ENCODE data around the gene ABHD12. TPM values are rescaled to one million over a fixed set of nuclear protein-coding genes. Genes with fewer than 3 reads are reported as not detected.

The ABHD12 gene
- total and polyA plus RNA-seq, 2 experiments from 2014 or later, result 69.5 to 187 TPM

GRCh38 chr20:25376886-25377285 lies 13.7 kb downstream of the ABHD12 start:
- Histone ChIP-seq H3K4me2 (no peak overlapping the region), H3K36me3 (replicated peaks; ENCODE audit: insufficient read depth, low read depth) (no peaks in the 10 kb centered on the region), H3K27ac (no peak overlapping the region), H2AFZ (no peak overlapping the region), H3K4me1 (ENCODE audit: insufficient read depth) (peaks cover 16% of the 10 kb centered on the region), H3K4me3 (no peak overlapping the region), H3K79me2 (peaks cover 95% of the 10 kb centered on the region), H4K20me1 (ENCODE audit: insufficient read depth, poor library complexity, severe bottlenecking) (peaks cover 10% of the 10 kb centered on the region), H3K9me2 (replicated peaks; ENCODE audit: insufficient read depth) (no peaks in the 10 kb centered on the region), H3K27me3 (no peaks in the 10 kb centered on the region), H3K9me3 (ENCODE audit: low read depth) (no peaks in the 10 kb centered on the region)
- DNase-seq (ENCODE audit: low spot score), result no peak
- TF ChIP-seq EZH2 (IDR thresholded peaks at IDR 0.05; ENCODE audit: borderline replicate concordance) (no peak), EZH2phosphoT487 (IDR thresholded peaks at IDR 0.05; ENCODE audit: low read depth, severe bottlenecking, unreplicated experiment) (no peak), CTCF (IDR thresholded peaks at IDR 0.05; ENCODE audit: poor library complexity) (no peak)
- WGBS (ENCODE audit: low lambda C conversion rate, missing lambda C conversion rate), result 96% methylated on average over 2 of the region's 2 CpGs

- peaks cover 16% of the 10 kb centered on the region for H3K4me1 ChIP-seq (ENCODE audit: insufficient read depth)
- no peak overlapping the region for H2AFZ ChIP-seq
- DNase-seq (ENCODE audit: low spot score), result no peak
- H3K4me2 ChIP-seq, result no peak overlapping the region
- H3K9me3 ChIP-seq (ENCODE audit: low read depth), result no peaks in the 10 kb centered on the region
- H3K79me2 ChIP-seq, result peaks cover 95% of the 10 kb centered on the region
- peak overlapping the region; percentile 25 for H3K27ac ChIP-seq
- H3K27me3 ChIP-seq, result no peaks in the 10 kb centered on the region
- TF ChIP-seq CTCF (IDR thresholded peaks at IDR 0.05; ENCODE audit: poor library complexity) (no peak), EZH2 (IDR thresholded peaks at IDR 0.05; ENCODE audit: borderline replicate concordance) (no peak), EZH2phosphoT487 (IDR thresholded peaks at IDR 0.05; ENCODE audit: low read depth, severe bottlenecking, unreplicated experiment) (no peak)
- H3K9me2 ChIP-seq (replicated peaks; ENCODE audit: insufficient read depth), result no peaks in the 10 kb centered on the region
- H3K36me3 ChIP-seq (replicated peaks; ENCODE audit: insufficient read depth, low read depth), result no peaks in the 10 kb centered on the region
- H4K20me1 ChIP-seq (ENCODE audit: insufficient read depth, poor library complexity, severe bottlenecking), result peaks cover 10% of the 10 kb centered on the region
- no peak overlapping the region for H3K4me3 ChIP-seq
- 92% methylated on average over 4 of the region's 4 CpGs for WGBS (ENCODE audit: low lambda C conversion rate, missing lambda C conversion rate)
Observed at GRCh38 chr20:25376236-25376635, 14.4 kb downstream of the ABHD12 start.

- DNase-seq (ENCODE audit: low spot score), result no peak
- Histone ChIP-seq H3K9me3 (ENCODE audit: low read depth) (no peaks in the 10 kb centered on the region), H3K4me1 (ENCODE audit: insufficient read depth) (peaks cover 16% of the 10 kb centered on the region), H3K27ac (no peak overlapping the region), H3K4me3 (no peak overlapping the region), H3K4me2 (no peak overlapping the region), H3K79me2 (peaks cover 95% of the 10 kb centered on the region), H2AFZ (no peak overlapping the region), H3K36me3 (replicated peaks; ENCODE audit: insufficient read depth, low read depth) (no peaks in the 10 kb centered on the region), H4K20me1 (ENCODE audit: insufficient read depth, poor library complexity, severe bottlenecking) (peaks cover 8% of the 10 kb centered on the region), H3K9me2 (replicated peaks; ENCODE audit: insufficient read depth) (no peaks in the 10 kb centered on the region), H3K27me3 (no peaks in the 10 kb centered on the region)
- TF ChIP-seq EZH2phosphoT487 (IDR thresholded peaks at IDR 0.05; ENCODE audit: low read depth, severe bottlenecking, unreplicated experiment) (no peak), CTCF (IDR thresholded peaks at IDR 0.05; ENCODE audit: poor library complexity) (no peak), EZH2 (IDR thresholded peaks at IDR 0.05; ENCODE audit: borderline replicate concordance) (no peak)
- 98% methylated on average over 2 of the region's 2 CpGs for WGBS (ENCODE audit: low lambda C conversion rate, missing lambda C conversion rate)
Observed at GRCh38 chr20:25374842-25375241, 15.8 kb downstream of the ABHD12 start.
